GM12878 (cell line): ENCODE results near the gene AKT1S1. TPM values are rescaled to one million over a fixed set of nuclear protein-coding genes. Genes with fewer than 3 reads are reported as not detected.

Experiments
- ATAC-seq: fragments of 200-7000 bp; cut with Tn5 transposase; 3 replicates; pipeline ENCODE4 v1.9.1; 2020; ENCODE audit warnings: mild to moderate bottlenecking, moderate library complexity
- Bru-seq: library from RNA; stranded (reverse); fragments of 400-500 nt; gene quantifications from one replicate; lab custom pipeline; 2021; lab: Mats Ljungman, UMichigan
- BruChase-seq, 2 experiments: library from RNA; stranded (reverse); fragments of 400-500 nt; gene quantifications; one replicate each; lab custom pipeline; 2021; lab: Mats Ljungman, UMichigan
- BruUV-seq: library from RNA; stranded (reverse); fragments of 400-500 nt; replicated peaks from 2 replicates; lab custom pipeline; 2021; lab: Mats Ljungman, UMichigan
- CTCF ChIA-PET: fragments of 300-600 bp; sonication (Branson Sonifier 250); formaldehyde crosslinking; extraction: SDS; loops from one replicate; lab custom pipeline; 2021; ENCODE audit warnings: inconsistent platforms; lab: Yijun Ruan, JAX
- POLR2A ChIA-PET: fragments of 350-600 bp; formaldehyde crosslinking; extraction: SDS; loops from one replicate; lab custom pipeline; 2021; ENCODE audit warnings: inconsistent platforms; lab: Charles Lee
- RAD21 ChIA-PET: fragments of 300-600 bp; sonication (Branson Sonifier 250); formaldehyde crosslinking; loops from one replicate; lab custom pipeline; 2023; ENCODE audit warnings: antibody characterized with exemption; ENCODE audit not compliant: unreplicated experiment; lab: Charles Lee
- SMC1A ChIA-PET: fragments of 300-600 bp; sonication (Branson Sonifier 250); formaldehyde crosslinking; loops from one replicate; lab custom pipeline; 2023; ENCODE audit not compliant: unreplicated experiment, uncharacterized antibody; lab: Charles Lee
- DNase-seq: peaks from one replicate; pipeline ENCODE4 v3.0.0-alpha.2; 2011; ENCODE audit warnings: low read depth, low spot score
- FAIRE-seq: peaks from 3 replicates; lab custom pipeline; 2011; peaks lifted over from hg19 to GRCh38; lab: Jason Lieb, UNC
- H2AFZ ChIP-seq: 2 replicates; pipeline ENCODE4 v1.6.0; 2011; ENCODE audit warnings: low read depth, low read length, control low read depth; ENCODE audit not compliant: control insufficient read depth
- H3K27ac ChIP-seq: 2 replicates; pipeline ENCODE4 v1.5.1; 2011; ENCODE audit warnings: control low read depth; ENCODE audit not compliant: control insufficient read depth, insufficient read depth
- H3K27me3 ChIP-seq, 2 experiments: replicated peaks in 1 of 2; 2 replicates each; pipeline versions ENCODE4 v1.6.0 to v1.6.1; 2011; ENCODE audit warnings: low read length in 1 of 2; ENCODE audit not compliant: control insufficient read depth in 2 of 2, insufficient read depth in 2 of 2
- H3K36me3 ChIP-seq, 2 experiments: 2 replicates each; pipeline ENCODE4 v1.5.1; 2011; ENCODE audit warnings: low read length in 1 of 2; ENCODE audit not compliant: control insufficient read depth in 2 of 2, insufficient read depth in 2 of 2
- H3K4me1 ChIP-seq: 2 replicates; pipeline ENCODE4 v1.6.1; 2011; ENCODE audit warnings: mild to moderate bottlenecking, low read length, moderate library complexity, mixed read lengths; ENCODE audit not compliant: control insufficient read depth, insufficient read depth
- H3K4me2 ChIP-seq: 2 replicates; pipeline ENCODE4 v1.6.0; 2011; ENCODE audit warnings: control low read depth; ENCODE audit not compliant: control insufficient read depth, insufficient read depth
- H3K4me3 ChIP-seq: fragments of 200-600 bp; sonication (generic); 2 replicates; pipeline ENCODE4 v1.5.1; 2016
- H3K79me2 ChIP-seq: 2 replicates; pipeline ENCODE4 v1.6.0; 2011; ENCODE audit warnings: low read length; ENCODE audit not compliant: control insufficient read depth, insufficient read depth
- H3K9ac ChIP-seq: 2 replicates; pipeline ENCODE4 v1.8.0; 2011; ENCODE audit warnings: low read length, control low read depth, mixed read lengths; ENCODE audit not compliant: control insufficient read depth, insufficient read depth
- H3K9me3 ChIP-seq: replicated peaks from 3 replicates; pipeline ENCODE4 v1.5.1; 2011; ENCODE audit warnings: mild to moderate bottlenecking, low read length; ENCODE audit not compliant: control insufficient read depth, insufficient read depth
- H4K20me1 ChIP-seq: 2 replicates; pipeline ENCODE4 v1.6.0; 2011; ENCODE audit not compliant: control insufficient read depth, insufficient read depth
- ASH2L ChIP-seq: fragments of 300-600, 200-600 bp; sonication (generic); IDR thresholded peaks from 2 replicates; pipeline ENCODE4 v1.6.1; 2017; ENCODE audit warnings: low read depth, mild to moderate bottlenecking, borderline replicate concordance
- CHD2 ChIP-seq: IDR thresholded peaks from 2 replicates; pipeline ENCODE4 v1.6.1; 2011; ENCODE audit warnings: low read depth, low read length, improper control_type of control experiment, borderline replicate concordance
- IKZF1 ChIP-seq: fragments of 450-650 bp; conservative IDR thresholded peaks from 2 replicates; pipeline ENCODE4 v1.6.1; 2017; ENCODE audit warnings: antibody characterized with exemption, mild to moderate bottlenecking
- MYB ChIP-seq: fragments of 150-350 bp; IDR thresholded peaks from 2 replicates; pipeline ENCODE4 v1.6.1; 2014; ENCODE audit warnings: mild to moderate bottlenecking, low read depth, low read length, borderline replicate concordance
- MYC ChIP-seq: IDR thresholded peaks from 2 replicates; pipeline ENCODE4 v1.6.1; 2011; ENCODE audit warnings: mild to moderate bottlenecking, low read length, moderate library complexity, inconsistent platforms; ENCODE audit not compliant: insufficient read depth, insufficient replicate concordance, insufficient read length, severe bottlenecking
- NFIC ChIP-seq: IDR thresholded peaks from 2 replicates; pipeline ENCODE4 v1.6.1; 2012; ENCODE audit warnings: low read depth, mild to moderate bottlenecking, inconsistent platforms, low read length, moderate library complexity
- NFXL1 ChIP-seq: fragments of 450-650 bp; IDR thresholded peaks from 2 replicates; pipeline ENCODE4 v1.6.1; 2017; ENCODE audit warnings: antibody characterized with exemption, mild to moderate bottlenecking, borderline replicate concordance
- SMAD1 ChIP-seq: fragments of 450-650 bp; IDR thresholded peaks from 2 replicates; pipeline ENCODE4 v1.6.1; 2018; ENCODE audit warnings: mild to moderate bottlenecking, low read depth; ENCODE audit not compliant: partially characterized antibody
- STAT3 ChIP-seq: IDR thresholded peaks from 2 replicates; pipeline ENCODE4 v1.6.1; 2011; ENCODE audit warnings: low read depth, low read length, improper control_type of control experiment
- TBL1XR1 ChIP-seq: IDR thresholded peaks from 2 replicates; pipeline ENCODE4 v1.6.1; 2012; ENCODE audit warnings: low read depth, low read length, improper control_type of control experiment
- TCF3 ChIP-seq: IDR thresholded peaks from 2 replicates; pipeline ENCODE4 v1.6.1; 2012; ENCODE audit warnings: low read depth, mild to moderate bottlenecking, low read length, borderline replicate concordance; ENCODE audit not compliant: insufficient read depth
- WGBS: methylation state at CpG from one replicate; pipeline ENCODE4 v1.1.6; 2016; ENCODE audit warnings: low lambda C conversion rate; ENCODE audit not compliant: insufficient replicate concordance, insufficient coverage; ENCODE audit errors: missing lambda C conversion rate; 5-methylcytosine and 5-hydroxymethylcytosine counted together
- in situ Hi-C: fragments of 300-500 bp; cut with MboI; formaldehyde crosslinking; loops from 9 replicates; pipeline ENCODE4 v1.14.3; 2018; ENCODE audit warnings: mixed read lengths
- intact Hi-C: fragments of 100-400 bp; cut with micrococcal nuclease; formaldehyde crosslinking; loops from one replicate; pipeline ENCODE4 v1.14.2; 2022; ENCODE audit not compliant: unreplicated experiment
- long read RNA-seq, 2 experiments: library from polyadenylated mRNA; unstranded; transcript quantifications; one replicate each; pipeline ENCODE4 v2.0.0, GENCODE V29; 2019 to 2020
- polyA minus RNA-seq, 3 experiments: library from RNA; depleted of rRNA, polyadenylated mRNA; stranded (reverse); fragments of >200 nt; gene quantifications; 2 replicates each; pipeline ENCODE4 v1.2.3, GENCODE V29; 2011
- polyA plus RNA-seq, 11 experiments: library from polyadenylated mRNA; depleted of rRNA in 4 of 11; unstranded in 6 of 11; stranded (reverse) in 5 of 11; fragments of >200 nt; fragmentation: Nextera tagmentation in 4 of 11; fragmentation: Illumina TruSeq in 1 of 11; extraction: Ambion mirVana in 4 of 11; extraction: Trizol in 1 of 11; gene quantifications; 1 replicate in 1 of 11; 2 replicates in 10 of 11; pipeline versions ENCODE4 v1.2.1 to v1.2.3, GENCODE V29; 2011 to 2016; ENCODE audit warnings: inconsistent platforms in 2 of 11, missing spikeins in 2 of 11, low read depth in 1 of 11
- total RNA-seq, 4 experiments: library from RNA; depleted of rRNA in 3 of 4; stranded (reverse); fragments of >200 nt in 3 of 4; fragmentation: Illumina TruSeq in 1 of 4; extraction: Trizol in 1 of 4; gene quantifications; 2 replicates each; pipeline versions ENCODE4 v1.2.1 to v1.2.3, GENCODE V29; 2013 to 2021
- TF ChIP-seq, protein P1 (sequence below): fragments of 450-650 bp; IDR thresholded peaks from 2 replicates; pipeline ENCODE4 v1.6.1; 2016; ENCODE audit warnings: mild to moderate bottlenecking
- TF ChIP-seq, protein P2 (sequence below): fragments of 450-650 bp; IDR thresholded peaks from 2 replicates; pipeline ENCODE4 v1.6.1; 2018; ENCODE audit warnings: mild to moderate bottlenecking, low read depth, moderate library complexity; ENCODE audit not compliant: partially characterized antibody

Gene AKT1S1
- total RNA-seq (2013; cell fraction: nucleolus; rRNA removed) = 16.5 and 17.4 TPM in 2 replicates
- 7.7 and 9.3 TPM in 2 replicates for total RNA-seq (2014; rRNA removed)
- 3.8 and 5.1 TPM in 2 replicates for total RNA-seq (2014; rRNA removed; fragmentation: Illumina TruSeq; extraction: Trizol)
- 20.9 and 21.4 TPM in 2 replicates for total RNA-seq (2021)
- polyA plus RNA-seq (2011; ENCODE audit: low read depth) = 3.8 TPM
- polyA plus RNA-seq (2011; rRNA removed) = 7.2 and 13.1 TPM in 2 replicates
- 19.6 and 24.1 TPM in 2 replicates for polyA plus RNA-seq (2011; cell fraction: cytosol; rRNA removed)
- polyA plus RNA-seq (2011; cell fraction: nucleus; rRNA removed) = 62.1 and 64.3 TPM in 2 replicates
- polyA plus RNA-seq (2012) = 16.2 and 17.4 TPM in 2 replicates
- polyA plus RNA-seq (2014; fragmentation: Illumina TruSeq; extraction: Trizol) = 9.4 and 11.6 TPM in 2 replicates
- 1 to 10 TPM in 1 of 2 experiments, under 1 TPM in 1; 0.43 to 1.2 TPM for polyA plus RNA-seq (2014; fragmentation: Nextera tagmentation; extraction: Ambion mirVana)
- 23.0 and 24.5 TPM in 2 replicates for polyA plus RNA-seq (2014; rRNA removed)
- polyA plus RNA-seq (2016; fragmentation: Nextera tagmentation; extraction: Ambion mirVana) = 10 to 100 TPM; 13.4 to 15.4 TPM
- 6.1 and 9.8 TPM in 2 replicates for polyA minus RNA-seq (2011; rRNA and poly(A)+ RNA removed)
- 5.3 and 5.8 TPM in 2 replicates for polyA minus RNA-seq (2011; cell fraction: cytosol; rRNA and poly(A)+ RNA removed)
- 14.9 and 24.9 TPM in 2 replicates for polyA minus RNA-seq (2011; cell fraction: nucleus; rRNA and poly(A)+ RNA removed)
- percentile 69 among the genes with signal in this experiment for Bru-seq, nascent RNA
- BruChase-seq, experiment 1, labeled RNA remaining after a 6-hour chase = percentile 74 among the genes with signal in this experiment
- percentile 78 among the genes with signal in this experiment for BruChase-seq, experiment 2, labeled RNA remaining after a 2-hour chase
- long read RNA-seq, experiment 1, partial matches to known transcripts = 1 of 3 reads
- long read RNA-seq, experiment 1, other reads (novel, unspliced or antisense) = 1 of 3 reads
- long read RNA-seq, experiment 2 = 0 reads

DNA sequence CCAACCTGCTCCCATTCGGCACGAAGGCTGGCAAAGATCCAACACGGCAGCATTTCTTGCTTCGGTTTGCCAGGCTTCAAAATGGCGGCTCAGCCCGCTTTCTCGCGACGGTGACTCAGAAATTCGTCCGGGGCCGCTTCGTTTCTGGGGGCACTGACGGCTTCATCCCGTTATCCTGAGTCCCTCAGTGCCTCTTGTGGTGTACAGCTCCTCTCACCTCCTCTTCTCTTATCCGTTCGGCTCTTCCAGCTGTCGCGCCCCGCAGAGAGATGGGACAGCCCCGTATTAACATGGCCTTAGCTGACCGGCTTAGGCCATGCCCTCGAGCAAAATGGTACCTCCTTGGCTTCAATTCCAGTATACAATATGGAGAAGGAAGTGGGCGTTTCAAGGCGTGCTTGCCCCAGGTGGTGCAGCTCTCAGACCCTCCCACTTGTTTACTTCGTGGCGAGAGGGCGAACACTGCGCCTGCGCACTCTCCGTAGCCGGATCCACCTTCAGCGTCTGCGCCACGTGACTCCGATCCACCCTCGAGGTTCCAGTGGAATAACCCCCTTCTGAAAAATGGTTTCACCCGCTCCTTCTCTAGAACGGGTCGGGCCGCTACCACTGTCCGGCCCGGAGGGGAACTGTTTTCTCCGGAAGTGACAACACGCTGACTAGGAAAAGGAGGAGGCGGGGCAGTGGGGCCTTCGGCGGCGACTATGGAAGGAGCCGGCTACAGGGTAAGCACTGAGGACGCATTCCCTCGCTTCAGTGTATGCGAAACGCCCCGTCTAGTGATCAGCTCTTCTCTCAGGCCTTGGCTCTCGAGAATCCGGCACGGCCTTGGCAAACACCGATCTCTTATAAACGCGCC, at the start of gene AKT1S1, which contains the start of gene TBC1D17:
AKT1S1 (minus strand) TSS at position 336 of the 859 bp plus-strand sequence. CDS start 4,060 bp downstream, outside the sequence.
TBC1D17 (plus strand) TSS at position 683 of the 859 bp plus-strand sequence; CDS start at position 705, 22 bp downstream.
- BruUV-seq = no TSS peak
- SMC1A ChIA-PET = interaction anchor here (0.9 to 2.1 kb wide), 8 partner anchors 9 to 111 kb away, joined by 3 to 6 read pairs (median 4); partner anchors contain the start of genes ATF5 and IL4I1
- Histone ChIP-seq H3K4me1 (peaks cover 16% of the 10 kb centered on the region), H2AFZ (peak within 1 kb of the TSS; percentile 97), H3K27ac (peak within 1 kb of the TSS; percentile 95), H3K4me2 (peak within 1 kb of the TSS; percentile 92), H3K9ac (peak within 1 kb of the TSS; percentile 84), H3K79me2 (peaks cover 25% of the 10 kb centered on the region), H4K20me1 (no peaks in the 10 kb centered on the region), H3K4me3 (peak within 1 kb of the TSS; percentile 90), H3K36me3 (peaks cover 2 to 4% of the 10 kb centered on the region in 2 experiments), H3K9me3 (no peaks in the 10 kb centered on the region), H3K27me3 (no peaks in the 10 kb centered on the region)
- peak; percentile 85 for ATAC-seq
- POLR2A ChIA-PET = interaction anchor here (0.6 to 3.0 kb wide), 16 partner anchors 9 to 237 kb away, joined by 3 to 23 read pairs (median 5); partner anchors contain the start of genes AP2A1, ATF5, FUZ and MED25
- FAIRE-seq = peak; percentile 99
- in situ Hi-C loops (loop anchor here (25.0 kb wide), 1 partner anchor 1240 kb away; the partner anchor contains the start of genes CA11 and DBP), intact Hi-C loops (loop anchor here (1.0 to 5.0 kb wide), 5 partner anchors 13 to 64 kb away; partner anchors contain the start of genes ATF5, FUZ, IL4I1 and NUP62)
- CTCF ChIA-PET = interaction anchor here (0.9 to 1.4 kb wide), 5 partner anchors 8 to 52 kb away, joined by 3 to 5 read pairs (median 3); partner anchors contain the start of genes ATF5 and NUP62
- 1% methylated on average over 61 of the region's 61 CpGs for WGBS
- peak; percentile 100 for DNase-seq
- RAD21 ChIA-PET = interaction anchor here (0.7 to 2.2 kb wide), 10 partner anchors 8 to 111 kb away, joined by 3 to 8 read pairs (median 4); partner anchors contain the start of genes AP2A1, ATF5, NUP62 and PNKP
- no peak for TF ChIP-seq MYB
- TF ChIP-seq NFXL1 = no peak
- TF ChIP-seq TCF3 = no peak
- TF ChIP-seq, protein P1, sequence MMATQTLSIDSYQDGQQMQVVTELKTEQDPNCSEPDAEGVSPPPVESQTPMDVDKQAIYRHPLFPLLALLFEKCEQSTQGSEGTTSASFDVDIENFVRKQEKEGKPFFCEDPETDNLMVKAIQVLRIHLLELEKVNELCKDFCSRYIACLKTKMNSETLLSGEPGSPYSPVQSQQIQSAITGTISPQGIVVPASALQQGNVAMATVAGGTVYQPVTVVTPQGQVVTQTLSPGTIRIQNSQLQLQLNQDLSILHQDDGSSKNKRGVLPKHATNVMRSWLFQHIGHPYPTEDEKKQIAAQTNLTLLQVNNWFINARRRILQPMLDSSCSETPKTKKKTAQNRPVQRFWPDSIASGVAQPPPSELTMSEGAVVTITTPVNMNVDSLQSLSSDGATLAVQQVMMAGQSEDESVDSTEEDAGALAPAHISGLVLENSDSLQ = no peak
- peak; percentile 47; the same call in 1 of the 2 replicates for TF ChIP-seq TBL1XR1
- peak; percentile 94 for TF ChIP-seq CHD2
- TF ChIP-seq NFIC = no peak
- no peak for TF ChIP-seq MYC
- TF ChIP-seq IKZF1 = peak; percentile 66
- TF ChIP-seq, protein P2, sequence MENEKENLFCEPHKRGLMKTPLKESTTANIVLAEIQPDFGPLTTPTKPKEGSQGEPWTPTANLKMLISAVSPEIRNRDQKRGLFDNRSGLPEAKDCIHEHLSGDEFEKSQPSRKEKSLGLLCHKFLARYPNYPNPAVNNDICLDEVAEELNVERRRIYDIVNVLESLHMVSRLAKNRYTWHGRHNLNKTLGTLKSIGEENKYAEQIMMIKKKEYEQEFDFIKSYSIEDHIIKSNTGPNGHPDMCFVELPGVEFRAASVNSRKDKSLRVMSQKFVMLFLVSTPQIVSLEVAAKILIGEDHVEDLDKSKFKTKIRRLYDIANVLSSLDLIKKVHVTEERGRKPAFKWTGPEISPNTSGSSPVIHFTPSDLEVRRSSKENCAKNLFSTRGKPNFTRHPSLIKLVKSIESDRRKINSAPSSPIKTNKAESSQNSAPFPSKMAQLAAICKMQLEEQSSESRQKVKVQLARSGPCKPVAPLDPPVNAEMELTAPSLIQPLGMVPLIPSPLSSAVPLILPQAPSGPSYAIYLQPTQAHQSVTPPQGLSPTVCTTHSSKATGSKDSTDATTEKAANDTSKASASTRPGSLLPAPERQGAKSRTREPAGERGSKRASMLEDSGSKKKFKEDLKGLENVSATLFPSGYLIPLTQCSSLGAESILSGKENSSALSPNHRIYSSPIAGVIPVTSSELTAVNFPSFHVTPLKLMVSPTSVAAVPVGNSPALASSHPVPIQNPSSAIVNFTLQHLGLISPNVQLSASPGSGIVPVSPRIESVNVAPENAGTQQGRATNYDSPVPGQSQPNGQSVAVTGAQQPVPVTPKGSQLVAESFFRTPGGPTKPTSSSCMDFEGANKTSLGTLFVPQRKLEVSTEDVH = peak; percentile 83
- TF ChIP-seq SMAD1 = peak; percentile 97
- no peak for TF ChIP-seq STAT3
- 0 out of 2 replicates have a peak, but pooled peaks have one; percentile 40 for TF ChIP-seq ASH2L
